Measurements from ENCODE around the gene CEP57. TPM values are rescaled to one million over a fixed set of nuclear protein-coding genes. Genes with fewer than 3 reads are reported as not detected.

CEP57 gene
- total RNA-seq, 1 experiment from 2014 or later, result 58.0 TPM

DNA sequence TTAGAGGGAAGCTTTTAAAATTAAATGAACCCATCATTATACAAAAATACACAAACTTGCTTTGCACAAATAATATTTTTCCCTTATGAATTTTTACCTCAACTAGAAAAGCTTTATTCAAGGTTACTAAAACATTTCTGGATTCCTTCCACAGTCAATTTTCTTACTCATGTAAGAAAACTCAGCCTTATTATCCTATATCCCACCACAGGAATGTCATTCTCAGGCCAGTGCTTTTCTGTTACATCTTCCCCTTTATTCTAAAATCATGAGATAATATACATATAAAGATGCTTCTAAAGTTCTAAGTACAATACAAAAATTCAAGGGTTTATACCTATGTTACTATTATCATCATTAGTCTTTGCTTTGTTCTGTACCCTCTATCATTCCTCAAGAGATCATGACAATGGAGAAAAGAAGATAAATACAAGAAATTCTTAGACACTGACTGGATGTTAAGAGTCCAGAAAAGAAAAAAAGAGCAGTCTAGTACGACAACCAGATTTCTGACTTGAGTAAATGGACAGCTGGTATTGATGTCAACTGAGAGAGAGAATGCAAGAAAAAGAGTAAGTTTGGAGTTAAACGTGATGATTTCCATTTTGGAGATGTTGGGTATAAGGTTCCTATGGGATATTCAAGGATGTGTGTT lies 73.3 kb downstream of the CEP57 start:
- H2AK5ac ChIP-seq (ENCODE audit: insufficient read length, low read length), result no peak overlapping the region
- no peak overlapping the region for H2BK12ac ChIP-seq (ENCODE audit: insufficient read length, low read depth, low read length)
- no peak overlapping the region for H3K4me2 ChIP-seq (ENCODE audit: insufficient read depth, insufficient read length, low read length)
- H3K9me3 ChIP-seq (ENCODE audit: control insufficient read depth, low read depth, low read length), result no peaks in the 10 kb centered on the region
- no peaks in the 10 kb centered on the region for H3K27me3 ChIP-seq (ENCODE audit: insufficient read depth, low read length)
- H3K14ac ChIP-seq (ENCODE audit: insufficient read depth, low read length), result no peak overlapping the region
- H2AFZ ChIP-seq (ENCODE audit: low read length), result no peak overlapping the region
- no peak overlapping the region for H2BK120ac ChIP-seq (ENCODE audit: low read depth, low read length, poor library complexity, severe bottlenecking)
- no peak overlapping the region for H3T11ph ChIP-seq (ENCODE audit: low read length)
- H3K23me2 ChIP-seq (ENCODE audit: insufficient read length, low read depth, low read length, poor library complexity, severe bottlenecking), result no peaks in the 10 kb centered on the region
- no peaks in the 10 kb centered on the region for H3K27me3 Mint-ChIP-seq (ENCODE audit: low read depth)
- no peak overlapping the region for H3K27ac Mint-ChIP-seq
- H2BK20ac ChIP-seq (ENCODE audit: low read depth, low read length, poor library complexity, severe bottlenecking), result no peak overlapping the region
- no peak overlapping the region for H3K4ac ChIP-seq (ENCODE audit: low read depth, low read length)
- H3K79me1 ChIP-seq (ENCODE audit: insufficient read depth, low read depth, low read length, poor library complexity, severe bottlenecking), result peaks cover 2% of the 10 kb centered on the region
- no peaks in the 10 kb centered on the region for H3K79me2 ChIP-seq (ENCODE audit: insufficient read depth, low read length)
- no peak overlapping the region for H3K27ac ChIP-seq (ENCODE audit: insufficient read length, low read depth, low read length)
- no peak overlapping the region for H3K18ac ChIP-seq (ENCODE audit: insufficient read length, low read depth, low read length)
- no peak overlapping the region for H3K23ac ChIP-seq (ENCODE audit: insufficient read length, low read depth, low read length)
- H3K4me1 Mint-ChIP-seq, result no peaks in the 10 kb centered on the region
- H3K4me3 Mint-ChIP-seq, result no peak overlapping the region
- H4K8ac ChIP-seq (replicated peaks; ENCODE audit: insufficient read length, low read depth, low read length), result no peak overlapping the region
- 100% methylated on average over 1 of the region's 2 CpGs for WGBS (ENCODE audit: extremely low coverage, insufficient read length, low lambda C conversion rate)
- H3K36me3 Mint-ChIP-seq (ENCODE audit: insufficient read depth in 1 of 3, low read depth in 3 of 3), result peaks cover 1 to 15% (median 12%) of the 10 kb centered on the region in 3 experiments; a peak in 5 of 7 replicates
- TF ChIP-seq, protein P1, sequence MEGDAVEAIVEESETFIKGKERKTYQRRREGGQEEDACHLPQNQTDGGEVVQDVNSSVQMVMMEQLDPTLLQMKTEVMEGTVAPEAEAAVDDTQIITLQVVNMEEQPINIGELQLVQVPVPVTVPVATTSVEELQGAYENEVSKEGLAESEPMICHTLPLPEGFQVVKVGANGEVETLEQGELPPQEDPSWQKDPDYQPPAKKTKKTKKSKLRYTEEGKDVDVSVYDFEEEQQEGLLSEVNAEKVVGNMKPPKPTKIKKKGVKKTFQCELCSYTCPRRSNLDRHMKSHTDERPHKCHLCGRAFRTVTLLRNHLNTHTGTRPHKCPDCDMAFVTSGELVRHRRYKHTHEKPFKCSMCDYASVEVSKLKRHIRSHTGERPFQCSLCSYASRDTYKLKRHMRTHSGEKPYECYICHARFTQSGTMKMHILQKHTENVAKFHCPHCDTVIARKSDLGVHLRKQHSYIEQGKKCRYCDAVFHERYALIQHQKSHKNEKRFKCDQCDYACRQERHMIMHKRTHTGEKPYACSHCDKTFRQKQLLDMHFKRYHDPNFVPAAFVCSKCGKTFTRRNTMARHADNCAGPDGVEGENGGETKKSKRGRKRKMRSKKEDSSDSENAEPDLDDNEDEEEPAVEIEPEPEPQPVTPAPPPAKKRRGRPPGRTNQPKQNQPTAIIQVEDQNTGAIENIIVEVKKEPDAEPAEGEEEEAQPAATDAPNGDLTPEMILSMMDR (conservative IDR thresholded peaks at IDR 0.05), result no peak
- no peaks in the 10 kb centered on the region for H4K20me1 ChIP-seq (ENCODE audit: control insufficient read depth, insufficient read depth, insufficient read length)
- H3K9me3 Mint-ChIP-seq, result no peaks in the 10 kb centered on the region
- H4K5ac ChIP-seq (ENCODE audit: insufficient read length, low read depth, low read length), result no peak overlapping the region
- no peak for DNase-seq
- H3K56ac ChIP-seq (ENCODE audit: insufficient read length, low read depth, low read length), result no peak overlapping the region
- H2BK15ac ChIP-seq (ENCODE audit: low read depth, low read length), result no peak overlapping the region
- H2BK5ac ChIP-seq (ENCODE audit: insufficient read length, low read length), result no peak overlapping the region
- no peaks in the 10 kb centered on the region for H3K4me1 ChIP-seq (ENCODE audit: insufficient read depth, low read length)
- no peak overlapping the region for H4K91ac ChIP-seq (ENCODE audit: insufficient read length, low read depth, low read length)
- H3K9ac ChIP-seq (ENCODE audit: extremely low read depth, insufficient read length, low read length), result no peak overlapping the region

All from H9 (cell line).